K562 (cell line): ENCODE measurements around the gene KRT14. TPM values are rescaled to one million over a fixed set of nuclear protein-coding genes. Genes with fewer than 3 reads are reported as not detected.

Source experiments
- ATAC-seq: fragments of 200-7000 bp; cut with Tn5 transposase; 3 replicates; pipeline ENCODE4 v1.9.1; 2020; ENCODE audit warnings: moderate library complexity
- BruUV-seq: library from RNA; stranded (reverse); fragments of 400-500 nt; replicated peaks from 2 replicates; lab custom pipeline; 2021; lab: Mats Ljungman, UMichigan
- CTCF ChIA-PET: fragments of 300-600 bp; formaldehyde crosslinking; extraction: SDS; loops from one replicate; lab custom pipeline; 2021; ENCODE audit warnings: low intra/inter-chr PET ratio; lab: Yijun Ruan, JAX
- POLR2A ChIA-PET: fragments of 300-600, 350-650 bp; sonication (Branson Sonifier 250); formaldehyde crosslinking; extraction: SDS; loops from one replicate; lab custom pipeline; 2021; ENCODE audit warnings: antibody characterized with exemption, inconsistent platforms; lab: Yijun Ruan, JAX
- DNase-seq, 4 experiments: peaks; one replicate each; pipeline versions ENCODE4 v3.0.0 to v3.0.0-alpha.2; 2011 to 2018; ENCODE audit warnings: low spot score in 3 of 4, mixed read lengths in 3 of 4; ENCODE audit errors: extremely low read depth in 1 of 4
- FAIRE-seq: peaks from 2 replicates; lab custom pipeline; 2011; peaks lifted over from hg19 to GRCh38; lab: Jason Lieb, UNC
- H2AFZ ChIP-seq: 2 replicates; pipeline ENCODE4 v1.6.0; 2011; ENCODE audit warnings: low read depth, low read length, control low read depth, inconsistent platforms
- H3K27ac ChIP-seq: fragments of 200-600 bp; 3 replicates; pipeline ENCODE4 v1.8.0; 2011; ENCODE audit warnings: low read depth, mild to moderate bottlenecking, control low read depth, inconsistent platforms, low read length, moderate library complexity, mixed read lengths; ENCODE audit errors: extremely low read depth
- H3K27me3 ChIP-seq, 2 experiments: fragments of 300-600 bp in 1 of 2; 2 replicates in 1 of 2; 3 replicates in 1 of 2; pipeline versions ENCODE4 v1.6.0 to v1.8.0; 2011; ENCODE audit warnings: inconsistent platforms in 2 of 2, low read length in 2 of 2, mild to moderate bottlenecking in 1 of 2, mixed read lengths in 1 of 2, moderate library complexity in 1 of 2; ENCODE audit not compliant: control insufficient read depth in 2 of 2, insufficient read depth in 2 of 2
- H3K36me3 ChIP-seq: fragments of 300-600 bp; 3 replicates; pipeline ENCODE4 v1.8.0; 2011; ENCODE audit warnings: mild to moderate bottlenecking, low read length, inconsistent platforms; ENCODE audit not compliant: control insufficient read depth, insufficient read depth
- H3K4me1 ChIP-seq, 2 experiments: fragments of 200-600 bp in 1 of 2; replicated peaks in 1 of 2; 2 replicates in 1 of 2; 3 replicates in 1 of 2; pipeline versions ENCODE4 v1.5.1 to v1.8.0; 2011; ENCODE audit warnings: inconsistent platforms in 2 of 2, low read length in 2 of 2, mild to moderate bottlenecking in 1 of 2, mixed read lengths in 1 of 2, moderate library complexity in 1 of 2; ENCODE audit not compliant: control insufficient read depth in 2 of 2, insufficient read depth in 2 of 2
- H3K4me2 ChIP-seq: 2 replicates; pipeline ENCODE4 v1.6.1; 2011; ENCODE audit warnings: low read length, control low read depth, inconsistent platforms, mixed read lengths; ENCODE audit not compliant: insufficient read depth
- H3K4me3 ChIP-seq: fragments of 200-600 bp; sonication (generic), shearing (Covaris generic); 2 replicates; pipeline ENCODE4 v1.5.1; 2016; ENCODE audit warnings: control low read depth, inconsistent platforms
- H3K79me2 ChIP-seq: fragments of 200-600 bp; 3 replicates; pipeline ENCODE4 v1.8.0; 2011; ENCODE audit warnings: low read length, inconsistent platforms; ENCODE audit not compliant: control insufficient read depth, insufficient read depth
- H3K9ac ChIP-seq, 2 experiments: 2 replicates each; pipeline versions ENCODE4 v1.6.0 to v1.6.1; 2011; ENCODE audit warnings: low read depth in 2 of 2, low read length in 2 of 2, control low read depth in 1 of 2, inconsistent platforms in 1 of 2, mild to moderate bottlenecking in 1 of 2, mixed read lengths in 1 of 2; ENCODE audit not compliant: insufficient read depth in 1 of 2
- H3K9me1 ChIP-seq: one replicate; pipeline ENCODE4 v1.6.0; 2011; ENCODE audit warnings: inconsistent platforms, mild to moderate bottlenecking, low read length, moderate library complexity; ENCODE audit not compliant: control insufficient read depth, insufficient read depth
- H3K9me3 ChIP-seq: replicated peaks from 2 replicates; pipeline ENCODE4 v1.5.1; 2011; ENCODE audit warnings: low read depth, low read length, inconsistent platforms; ENCODE audit not compliant: control insufficient read depth, insufficient read depth
- H4K20me1 ChIP-seq: replicated peaks from 2 replicates; pipeline ENCODE4 v1.6.1; 2011; ENCODE audit warnings: low read length, inconsistent platforms, mixed read lengths; ENCODE audit not compliant: control insufficient read depth, insufficient read depth
- BRF1 ChIP-seq: IDR thresholded peaks from 3 replicates; pipeline ENCODE4 v1.6.1; 2011; ENCODE audit warnings: borderline replicate concordance, mild to moderate bottlenecking; ENCODE audit not compliant: insufficient read length; ENCODE audit errors: extremely low read depth
- CBFA2T3 ChIP-seq: fragments of 450-650 bp; IDR thresholded peaks from 2 replicates; pipeline ENCODE4 v1.6.1; 2017
- DDX20 ChIP-seq: fragments of 450-650 bp; IDR thresholded peaks from 2 replicates; pipeline ENCODE4 v1.6.1; 2016; ENCODE audit warnings: missing genetic modification characterization, low read depth, mild to moderate bottlenecking, missing compliant biosample characterization, moderate library complexity
- EP300 ChIP-seq: IDR thresholded peaks from 2 replicates; pipeline ENCODE4 v1.6.1; 2012; ENCODE audit warnings: low read length, improper control_type of control experiment
- EZH2 ChIP-seq: IDR thresholded peaks from 2 replicates; pipeline ENCODE4 v1.6.1; 2012; ENCODE audit warnings: low read depth, mild to moderate bottlenecking, inconsistent platforms, low read length, borderline replicate concordance
- FOXA3 ChIP-seq, 2 experiments: fragments of 450-650 bp in 1 of 2; sonication (generic) in 1 of 2; formaldehyde crosslinking; IDR thresholded peaks in 1 of 2; conservative IDR thresholded peaks in 1 of 2; 2 replicates each; pipeline versions ENCODE4 v1.4.0 to v1.8.0; 2020 to 2022; ENCODE audit warnings: mild to moderate bottlenecking in 2 of 2, missing genetic modification reagents in 1 of 2
- GTF2A2 ChIP-seq: IDR thresholded peaks from 2 replicates; pipeline ENCODE4 v1.6.1; 2016; ENCODE audit warnings: mild to moderate bottlenecking, missing genetic modification characterization, missing compliant biosample characterization
- MTA2 ChIP-seq: fragments of 450-650 bp; IDR thresholded peaks from 2 replicates; pipeline ENCODE4 v1.6.1; 2016; ENCODE audit warnings: low read depth
- MYNN ChIP-seq, 2 experiments: sonication (generic); formaldehyde crosslinking in 1 of 2; IDR thresholded peaks; 2 replicates each; pipeline versions ENCODE4 v1.5.0 to v1.6.1; 2016 to 2020; ENCODE audit warnings: antibody characterized with exemption in 1 of 2, missing genetic modification reagents in 1 of 2
- TEAD1 ChIP-seq, 2 experiments: fragments of 450-650 bp in 1 of 2; sonication (generic) in 1 of 2; formaldehyde crosslinking; IDR thresholded peaks; 2 replicates each; pipeline versions ENCODE4 v1.4.0 to v1.8.0; 2020 to 2022; ENCODE audit warnings: mild to moderate bottlenecking in 2 of 2, missing genetic modification reagents in 1 of 2
- U2AF1 ChIP-seq: fragments of 200-400 bp; formaldehyde crosslinking; optimal IDR thresholded peaks from 2 replicates; pipeline ENCODE3; 2017; ENCODE audit warnings: mild to moderate bottlenecking, low read depth, low read length, moderate library complexity
- WGBS: fragments of 100-300 bp; shearing (Covaris generic); methylation state at CpG from one replicate; pipeline ENCODE4 v1.1.6; 2016; ENCODE audit warnings: low coverage, mixed read lengths; ENCODE audit not compliant: insufficient coverage; ENCODE audit errors: missing lambda C conversion rate; 5-methylcytosine and 5-hydroxymethylcytosine counted together
- in situ Hi-C: fragments of 300-500 bp; cut with MboI; formaldehyde crosslinking; loops from 4 replicates; pipeline ENCODE4 v1.15.0; 2018; ENCODE audit warnings: inconsistent platforms, mixed read lengths
- intact Hi-C: fragments of 100-400 bp; cut with micrococcal nuclease; formaldehyde crosslinking; loops from 2 replicates; pipeline ENCODE4 v1.14.2; 2022
- polyA plus RNA-seq, 8 experiments: library from polyadenylated mRNA; depleted of rRNA in 4 of 8; stranded (reverse) in 5 of 8; unstranded in 3 of 8; fragments of >200 nt; fragmentation: Nextera tagmentation in 2 of 8; fragmentation: Illumina TruSeq in 1 of 8; extraction: Ambion mirVana in 2 of 8; extraction: Trizol in 1 of 8; gene quantifications; 2 replicates each; pipeline versions ENCODE4 v1.2.1 to v1.2.3, GENCODE V29; 2011 to 2014; ENCODE audit warnings: inconsistent platforms in 1 of 8, missing spikeins in 1 of 8
- total RNA-seq, 7 experiments: library from RNA; depleted of rRNA in 6 of 7; stranded (reverse); fragments of >200 nt in 6 of 7; fragmentation: Illumina TruSeq in 2 of 7; extraction: Trizol in 2 of 7; gene quantifications; 2 replicates each; pipeline versions ENCODE4 v1.2.1 to v1.2.3, GENCODE V29; 2011 to 2021; ENCODE audit warnings: low replicate concordance in 1 of 7
- TF ChIP-seq, protein P1 (sequence below): conservative IDR thresholded peaks from 2 replicates; pipeline ENCODE4 v1.6.1; 2011; ENCODE audit warnings: low read depth, mild to moderate bottlenecking, low read length; ENCODE audit not compliant: control insufficient read depth
- TF ChIP-seq, protein P2 (sequence below): IDR thresholded peaks from 3 replicates; pipeline ENCODE4 v1.6.1; 2011; ENCODE audit warnings: borderline replicate concordance, mild to moderate bottlenecking; ENCODE audit not compliant: insufficient read length, insufficient read depth
- TF ChIP-seq, protein P3 (sequence below): fragments of 250-450 bp; sonication (Bioruptor Pico); IDR thresholded peaks from 2 replicates; pipeline ENCODE4 v1.5.0; 2021
- TF ChIP-seq, protein P4 (sequence below): fragments of 250-450 bp; sonication (Bioruptor Pico); IDR thresholded peaks from 2 replicates; pipeline ENCODE4 v1.5.0; 2021; ENCODE audit warnings: mild to moderate bottlenecking, moderate library complexity

KRT14 gene
- total and polyA plus RNA-seq, 9 of the 15 experiments (the other 6 are each of a cell fraction or from before 2014, with no cell fraction given), result 0.22 TPM; not detected in 8

DNA sequence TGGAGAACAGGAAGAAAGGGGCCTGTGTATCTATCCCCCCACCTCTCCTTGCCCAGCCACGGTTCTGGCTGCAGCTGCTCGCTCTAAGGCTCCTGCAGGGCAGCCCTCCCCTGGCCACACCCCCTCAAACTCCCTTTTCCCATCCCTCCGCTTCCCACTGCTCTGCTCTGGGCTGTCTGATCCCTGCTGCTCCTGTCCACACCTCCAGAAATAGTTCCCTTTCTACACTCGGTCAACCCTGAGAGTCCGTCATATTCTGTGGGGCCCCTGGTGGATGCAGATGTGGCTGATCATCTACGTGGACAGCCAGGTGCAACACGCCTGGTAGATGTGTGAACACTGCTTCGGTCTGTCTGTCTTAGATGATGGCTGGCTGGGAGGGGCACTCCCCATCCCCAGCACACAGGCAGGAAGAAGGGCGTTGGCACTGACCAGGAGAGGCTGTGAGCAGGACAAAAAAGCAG, 39.3 kb downstream of the KRT14 start:
- peaks cover 31 to 37% of the 10 kb centered on the region in 2 experiments for H3K4me1 ChIP-seq
- POLR2A ChIA-PET, result interaction anchor here (0.5 to 1.9 kb wide), 2 partner anchors 10 to 13 kb away, joined by 3 to 5 read pairs; no protein-coding TSS in a partner anchor
- intact Hi-C loops, result no loop called here
- TF ChIP-seq, protein P1, sequence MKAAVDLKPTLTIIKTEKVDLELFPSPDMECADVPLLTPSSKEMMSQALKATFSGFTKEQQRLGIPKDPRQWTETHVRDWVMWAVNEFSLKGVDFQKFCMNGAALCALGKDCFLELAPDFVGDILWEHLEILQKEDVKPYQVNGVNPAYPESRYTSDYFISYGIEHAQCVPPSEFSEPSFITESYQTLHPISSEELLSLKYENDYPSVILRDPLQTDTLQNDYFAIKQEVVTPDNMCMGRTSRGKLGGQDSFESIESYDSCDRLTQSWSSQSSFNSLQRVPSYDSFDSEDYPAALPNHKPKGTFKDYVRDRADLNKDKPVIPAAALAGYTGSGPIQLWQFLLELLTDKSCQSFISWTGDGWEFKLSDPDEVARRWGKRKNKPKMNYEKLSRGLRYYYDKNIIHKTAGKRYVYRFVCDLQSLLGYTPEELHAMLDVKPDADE, result no peak
- TF ChIP-seq TEAD1 (CRISPR knock-in tag; IDR thresholded peaks at IDR 0.05) (no peak), DDX20 (tag) (no peak), FOXA3 (CRISPR knock-in tag; conservative IDR thresholded peaks at IDR 0.05 in 1 of 2, IDR thresholded peaks at IDR 0.05 in 1 of 2) (no peak), MYNN (IDR thresholded peaks at IDR 0.05) (no peak), MYNN (CRISPR knock-in tag; IDR thresholded peaks at IDR 0.05) (no peak), GTF2A2 (no peak), EP300 (no peak), CBFA2T3 (no peak), U2AF1 (no peak), EZH2 (no peak), BRF1 (no peak), MTA2 (no peak)
- TF ChIP-seq, protein P2, sequence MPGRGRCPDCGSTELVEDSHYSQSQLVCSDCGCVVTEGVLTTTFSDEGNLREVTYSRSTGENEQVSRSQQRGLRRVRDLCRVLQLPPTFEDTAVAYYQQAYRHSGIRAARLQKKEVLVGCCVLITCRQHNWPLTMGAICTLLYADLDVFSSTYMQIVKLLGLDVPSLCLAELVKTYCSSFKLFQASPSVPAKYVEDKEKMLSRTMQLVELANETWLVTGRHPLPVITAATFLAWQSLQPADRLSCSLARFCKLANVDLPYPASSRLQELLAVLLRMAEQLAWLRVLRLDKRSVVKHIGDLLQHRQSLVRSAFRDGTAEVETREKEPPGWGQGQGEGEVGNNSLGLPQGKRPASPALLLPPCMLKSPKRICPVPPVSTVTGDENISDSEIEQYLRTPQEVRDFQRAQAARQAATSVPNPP, result no peak
- TF ChIP-seq, protein P3, sequence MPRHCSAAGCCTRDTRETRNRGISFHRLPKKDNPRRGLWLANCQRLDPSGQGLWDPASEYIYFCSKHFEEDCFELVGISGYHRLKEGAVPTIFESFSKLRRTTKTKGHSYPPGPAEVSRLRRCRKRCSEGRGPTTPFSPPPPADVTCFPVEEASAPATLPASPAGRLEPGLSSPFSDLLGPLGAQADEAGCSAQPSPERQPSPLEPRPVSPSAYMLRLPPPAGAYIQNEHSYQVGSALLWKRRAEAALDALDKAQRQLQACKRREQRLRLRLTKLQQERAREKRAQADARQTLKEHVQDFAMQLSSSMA, result no peak
- TF ChIP-seq, protein P4, sequence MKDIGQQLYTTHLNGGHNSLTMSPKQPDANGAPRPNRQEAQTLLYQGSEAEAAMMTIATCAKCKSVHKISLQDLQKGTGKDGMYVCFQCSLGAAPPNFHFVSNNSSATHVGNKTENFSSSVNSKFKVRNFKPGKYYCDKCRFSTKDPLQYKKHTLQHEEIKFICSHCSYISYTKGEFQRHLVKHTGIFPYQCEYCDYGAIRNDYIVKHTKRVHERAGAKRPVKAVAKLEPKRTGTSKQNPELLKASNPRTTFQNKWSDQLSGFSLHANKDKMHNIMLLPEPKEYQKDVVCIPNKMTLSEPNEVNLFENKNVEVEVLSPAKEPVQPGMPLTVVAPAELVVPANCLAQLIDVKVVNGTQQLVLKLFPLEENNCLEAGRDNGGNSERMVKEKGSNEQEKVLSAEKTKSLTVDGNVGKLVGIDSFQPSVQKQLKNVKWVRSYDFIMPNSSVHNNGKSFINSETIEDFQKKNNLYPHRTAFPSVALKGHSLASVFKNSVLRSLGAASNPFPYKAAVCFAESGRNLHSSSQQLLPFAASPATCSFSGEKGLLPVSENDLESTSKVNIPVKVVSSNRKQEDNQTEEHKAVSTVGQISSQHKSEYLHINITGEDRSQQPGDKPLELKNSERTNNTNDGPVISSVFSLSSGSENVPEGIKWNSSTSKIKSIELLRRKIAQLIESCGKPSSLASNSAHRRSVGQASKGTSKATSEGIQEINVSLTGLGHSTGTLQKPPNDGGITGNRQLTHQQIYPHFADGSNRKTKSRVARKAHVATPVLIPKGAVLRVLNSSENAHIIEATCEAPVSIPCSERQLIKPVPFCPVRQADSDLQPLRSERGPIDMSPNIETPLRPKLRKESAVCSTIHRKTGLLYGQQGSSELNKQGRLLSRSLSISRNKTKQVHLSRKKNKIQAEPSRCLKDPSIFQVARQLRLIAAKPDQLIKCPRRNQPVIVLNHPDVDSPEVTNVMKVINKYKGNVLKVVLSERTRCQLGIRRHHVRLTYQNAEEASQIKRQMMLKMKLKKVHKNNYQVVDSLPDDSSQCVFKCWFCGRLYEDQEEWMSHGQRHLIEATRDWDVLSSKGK (CRISPR knock-in tag), result no peak

More for the DNA sequence above, 39.3 kb downstream of the KRT14 start:
- ATAC-seq, result no peak
- WGBS, result 41% methylated on average over 9 of the region's 9 CpGs
- H3K9ac ChIP-seq, result peak overlapping the region in 1 of 2 experiments; percentile 51; a peak in 1 of 4 replicates
- no peak for DNase-seq
- CTCF ChIA-PET, result interaction anchor here (5.3 kb wide), 1 partner anchor 116 kb away, joined by 135 read pairs; no protein-coding TSS in a partner anchor
- H3K9me1 ChIP-seq, result no peaks in the 10 kb centered on the region
- in situ Hi-C loops, result loop anchor here (5.0 kb wide), 3 partner anchors 60 to 745 kb away; partner anchors contain the start of gene KRT36
- no peak overlapping the region for H3K27ac ChIP-seq
- H3K4me2 ChIP-seq, result no peak overlapping the region
- H4K20me1 ChIP-seq, result no peaks in the 10 kb centered on the region
- no peaks in the 10 kb centered on the region for H3K79me2 ChIP-seq
- H3K27me3 ChIP-seq, result peaks cover 0 to under 1% of the 10 kb centered on the region in 2 experiments; a peak in 1 of 5 replicates
- BruUV-seq, result no TSS peak
- no peaks in the 10 kb centered on the region for H3K9me3 ChIP-seq
- H3K36me3 ChIP-seq, result no peaks in the 10 kb centered on the region
- no peak overlapping the region for H3K4me3 ChIP-seq
- FAIRE-seq, result no peak
- H2AFZ ChIP-seq, result no peak overlapping the region
